HG02759 (cell line): ENCODE results near the gene RGL3.
"Not testable (repeated sequence)": the region's sequence is repeated elsewhere in the genome, so short reads cannot be mapped to it uniquely, and the experiment has no call there.

ENCODE experiments used
- ATAC-seq: cut with Tn5 transposase; IDR thresholded peaks from one replicate; pipeline ENCODE4 v1.9.1; 2021; ENCODE audit warnings: mild to moderate bottlenecking, moderate library complexity; ENCODE audit not compliant: unreplicated experiment

RGL3 gene

DNA sequence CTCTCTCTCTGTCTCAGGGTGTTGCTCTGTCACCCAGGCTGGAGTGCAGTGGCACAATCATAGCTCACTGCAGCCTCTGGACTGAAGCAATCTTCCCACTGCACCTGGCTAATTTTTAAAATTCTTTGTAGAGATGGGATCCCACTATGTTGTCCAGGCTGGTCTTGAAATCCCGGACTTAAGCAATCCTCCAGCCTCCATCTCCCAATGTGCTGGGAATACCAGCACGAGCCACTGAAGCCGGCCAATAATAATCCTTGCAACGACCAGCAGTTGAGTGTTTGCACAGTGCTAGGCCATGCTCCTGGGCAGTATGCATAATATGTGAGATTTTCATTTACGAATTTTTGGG lies 34.4 kb downstream of the RGL3 start:
- ATAC-seq = no peak

- no peak for ATAC-seq
Observed at GRCh38 chr19:11383706-11384048, 35.4 kb downstream of the RGL3 start.

GRCh38 chr19:11382898-11383705 lies 36.0 kb downstream of the RGL3 start:
- no peak for ATAC-seq

- peak; percentile 76 for ATAC-seq
Observed at GRCh38 chr19:11380653-11381537, 38.2 kb downstream of the RGL3 start.

DNA sequence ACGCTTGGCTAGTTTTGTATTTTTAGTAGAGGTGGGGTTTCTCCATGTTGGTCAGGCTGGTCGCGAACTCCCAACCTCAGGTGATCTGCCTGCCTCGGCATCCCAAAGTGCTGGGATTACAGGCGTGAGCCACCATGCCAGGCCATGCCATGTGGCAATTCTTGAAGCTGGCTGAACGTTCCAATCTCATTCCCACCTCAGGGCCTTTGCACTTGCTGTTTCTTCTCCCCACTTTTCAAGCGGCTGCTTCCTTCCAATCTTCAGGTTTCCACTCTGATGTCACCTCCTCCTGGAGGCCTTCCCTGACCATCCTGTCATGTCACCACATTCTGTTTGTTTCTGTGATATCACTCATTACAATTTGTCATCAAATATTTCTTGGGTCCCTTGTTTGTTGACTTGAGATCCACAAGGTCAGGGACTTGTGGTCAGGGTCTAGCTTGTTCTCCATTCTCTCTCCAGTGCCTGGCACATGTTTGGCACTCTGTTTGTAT lies 39.2 kb downstream of the RGL3 start:
- ATAC-seq = no peak

DNA sequence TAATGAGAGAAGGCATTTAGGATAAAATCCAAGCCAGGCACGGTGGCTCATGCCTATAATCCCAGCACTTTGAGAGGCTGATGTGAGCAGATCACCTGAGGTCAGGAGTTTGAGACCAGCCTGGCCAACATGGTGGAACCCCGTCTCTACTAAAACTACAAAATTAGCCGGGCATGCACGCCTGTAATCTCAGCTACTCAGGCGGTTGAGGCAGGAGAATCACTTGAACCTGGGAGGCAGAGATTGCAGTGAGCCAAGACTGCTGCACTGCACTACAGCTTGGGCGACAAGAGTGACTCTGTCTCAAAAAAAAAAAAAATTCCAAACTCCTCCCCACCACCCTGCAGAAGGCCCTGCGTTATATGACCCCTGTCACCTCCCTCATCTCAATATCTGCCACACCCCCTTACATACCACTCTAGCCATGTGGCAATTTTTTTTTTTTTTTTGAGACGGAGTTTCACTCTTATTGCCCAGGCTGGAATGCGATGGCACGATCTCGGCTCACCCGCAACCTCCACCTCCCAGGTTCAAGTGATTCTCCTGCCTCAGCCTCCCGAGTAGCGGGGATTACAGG lies 39.8 kb downstream of the RGL3 start:
- ATAC-seq = not testable (repeated sequence)

- ATAC-seq = no peak
Observed at GRCh38 chr19:11378319-11379189, 40.6 kb downstream of the RGL3 start.

GRCh38 chr19:11377756-11378155 lies 41.4 kb downstream of the RGL3 start:
- no peak for ATAC-seq

DNA sequence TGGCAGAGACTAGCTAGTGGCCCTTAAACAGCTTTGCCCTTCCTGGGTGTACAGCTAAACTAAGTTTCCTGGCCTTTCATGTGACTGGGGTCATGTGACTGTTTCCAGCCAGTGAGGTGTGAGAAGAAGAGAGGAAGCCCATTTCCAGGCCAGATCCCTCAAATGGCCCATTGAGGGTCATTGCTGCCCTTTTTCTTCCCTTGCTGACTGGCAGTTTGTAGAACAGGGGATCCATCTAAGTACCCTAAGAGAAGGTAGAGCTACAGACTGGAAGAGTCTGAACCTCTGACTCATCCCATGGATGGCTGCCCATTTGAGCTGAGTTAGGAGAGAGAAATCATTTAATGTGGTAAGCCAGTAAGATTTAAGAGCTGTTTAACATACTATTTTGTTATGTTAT lies 41.9 kb downstream of the RGL3 start:
- ATAC-seq = no peak

- ATAC-seq = peak; percentile 23
Observed at GRCh38 chr19:11375143-11375948, 43.8 kb downstream of the RGL3 start.

DNA sequence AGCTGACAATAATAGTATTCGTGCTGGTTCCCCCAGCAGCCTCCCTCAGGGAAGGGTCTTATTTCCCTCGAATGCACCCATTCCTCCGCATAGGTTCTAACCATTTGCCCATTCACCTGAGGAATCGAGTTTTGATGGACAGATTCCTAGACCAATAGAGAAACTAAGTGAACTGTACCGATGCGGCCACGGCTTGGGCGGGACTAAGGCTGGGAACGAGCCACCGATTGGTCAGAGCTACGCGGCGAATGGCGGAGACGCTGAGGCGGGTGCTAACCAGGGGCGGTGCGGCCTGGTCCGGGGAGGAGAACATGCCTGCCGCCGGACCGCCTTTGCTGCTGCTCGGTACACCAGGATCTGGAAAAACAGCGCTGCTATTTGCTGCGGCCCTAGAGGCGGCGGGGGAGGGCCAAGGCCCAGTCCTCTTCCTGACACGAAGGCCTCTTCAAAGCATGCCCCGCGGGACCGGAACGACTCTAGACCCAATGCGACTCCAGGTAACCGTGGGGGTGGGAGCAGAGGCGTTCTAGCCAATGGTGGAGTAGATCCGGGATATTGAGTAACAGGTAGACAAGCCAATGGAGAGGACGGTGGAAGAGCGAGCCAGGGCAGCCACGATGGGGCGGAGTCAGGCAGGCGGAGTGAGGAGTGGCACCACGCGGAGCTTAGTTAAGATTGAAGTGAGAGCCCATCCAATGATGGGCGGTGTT lies 44.5 kb downstream of the RGL3 start, which contains the start of gene SWSAP1:
TSS of gene SWSAP1 (plus strand) at position 234 of the 710 bp plus-strand sequence. CDS start at position 249, 15 bp downstream.
- peak; percentile 91 for ATAC-seq

- no peak for ATAC-seq
Observed at GRCh38 chr19:11373885-11374432, 45.2 kb downstream of the RGL3 start.

- ATAC-seq = no peak
Observed at GRCh38 chr19:11373166-11373884, 45.8 kb downstream of the RGL3 start.

GRCh38 chr19:11370744-11371143 lies 48.4 kb downstream of the RGL3 start:
- ATAC-seq = no peak

DNA sequence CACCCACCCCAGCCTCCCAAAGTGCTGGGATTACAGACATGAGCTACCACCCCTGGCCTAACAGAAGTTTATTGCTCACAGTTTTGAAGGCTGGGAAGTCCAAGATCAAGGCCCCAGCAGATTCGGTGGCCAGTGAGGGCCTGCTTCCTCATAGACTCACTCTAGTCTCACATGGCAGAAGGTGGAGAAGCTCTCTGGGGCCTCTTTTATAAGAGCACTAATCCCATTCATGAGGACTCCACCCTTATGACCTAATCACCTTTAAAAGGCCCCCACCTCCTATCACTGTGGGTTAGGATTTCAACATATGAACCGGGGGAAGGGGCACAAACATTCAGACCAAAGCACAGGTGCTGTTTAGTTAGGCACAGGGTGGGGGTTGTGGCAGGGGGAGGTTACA lies 51.6 kb downstream of the RGL3 start:
- ATAC-seq = no peak

GRCh38 chr19:11365557-11366117 lies 53.5 kb downstream of the RGL3 start:
- no peak for ATAC-seq

- ATAC-seq = no peak
Observed at GRCh38 chr19:11364935-11365334, 54.2 kb downstream of the RGL3 start.
